ENCODE measurements around the gene PALM3.

The PALM3 gene

GRCh38 chr19:14056069-14056666, 5.7 kb downstream of the PALM3 start:
- peak; percentile 14 for DNase-seq (ENCODE audit: low spot score)
- no peak for TF ChIP-seq CTCF (IDR thresholded peaks at IDR 0.05; ENCODE audit: extremely low read depth, missing control alignments)

- DNase-seq (ENCODE audit: low spot score): no peak
- no peak for TF ChIP-seq CTCF (IDR thresholded peaks at IDR 0.05; ENCODE audit: extremely low read depth, missing control alignments)
Measured at GRCh38 chr19:14055396-14055795, 6.5 kb downstream of the PALM3 start.

- TF ChIP-seq CTCF (IDR thresholded peaks at IDR 0.05; ENCODE audit: extremely low read depth, missing control alignments): no peak
- peak; percentile 24 for DNase-seq (ENCODE audit: low spot score)
Measured at GRCh38 chr19:14054721-14055120, 7.2 kb downstream of the PALM3 start.

- DNase-seq (ENCODE audit: low spot score): no peak
- no peak for TF ChIP-seq CTCF (IDR thresholded peaks at IDR 0.05; ENCODE audit: extremely low read depth, missing control alignments)
Measured at GRCh38 chr19:14054099-14054498, 7.8 kb downstream of the PALM3 start.

- TF ChIP-seq CTCF (IDR thresholded peaks at IDR 0.05; ENCODE audit: extremely low read depth, missing control alignments): no peak
- peak; percentile 8 for DNase-seq (ENCODE audit: low spot score)
Measured at GRCh38 chr19:14053500-14053899, 8.4 kb downstream of the PALM3 start.

- no peak for TF ChIP-seq CTCF (IDR thresholded peaks at IDR 0.05; ENCODE audit: extremely low read depth, missing control alignments)
- no peak for DNase-seq (ENCODE audit: low spot score)
Measured at GRCh38 chr19:14053032-14053431, 8.8 kb downstream of the PALM3 start.

GRCh38 chr19:14052470-14052869, 9.4 kb downstream of the PALM3 start:
- no peak for TF ChIP-seq CTCF (IDR thresholded peaks at IDR 0.05; ENCODE audit: extremely low read depth, missing control alignments)
- DNase-seq (ENCODE audit: low spot score): no peak
